Neural progenitor cell (in vitro differentiated cells): ENCODE measurements around the gene UACA. TPM values are rescaled to one million over a fixed set of nuclear protein-coding genes. Genes with fewer than 3 reads are reported as not detected.

Experiments used
- DNase-seq: peaks from one replicate; pipeline ENCODE4 v3.0.0-alpha.2; 2016; ENCODE audit warnings: low spot score
- H2AFZ ChIP-seq: fragments of 200-600 bp; sonication (generic); replicated peaks from 2 replicates; pipeline ENCODE4 v1.6.1; 2016; ENCODE audit warnings: antibody characterized with exemption
- H3F3A ChIP-seq: fragments of 200-600 bp; sonication (generic); 2 replicates; pipeline ENCODE4 v1.6.1; 2016; ENCODE audit warnings: antibody characterized with exemption, low read depth
- H3K27ac ChIP-seq: fragments of 200-600 bp; sonication (generic); 2 replicates; pipeline ENCODE4 v1.5.1; 2016; ENCODE audit warnings: mild to moderate bottlenecking
- H3K27me3 ChIP-seq: fragments of 200-600 bp; sonication (generic); 2 replicates; pipeline ENCODE4 v1.6.1; 2016; ENCODE audit warnings: mild to moderate bottlenecking, moderate library complexity
- H3K36me3 ChIP-seq: fragments of 200-600 bp; sonication (generic); 2 replicates; pipeline ENCODE4 v1.5.1; 2016
- H3K4me1 ChIP-seq: fragments of 200-600 bp; sonication (generic); 2 replicates; pipeline ENCODE4 v1.6.1; 2016; ENCODE audit warnings: mixed run types
- H3K4me2 ChIP-seq: fragments of 200-600 bp; sonication (generic); 2 replicates; pipeline ENCODE4 v1.6.1; 2016
- H3K4me3 ChIP-seq: fragments of 200-600 bp; sonication (generic); 2 replicates; pipeline ENCODE4 v1.5.1; 2016
- H3K79me2 ChIP-seq: fragments of 200-600 bp; sonication (generic); 2 replicates; pipeline ENCODE4 v1.6.1; 2016; ENCODE audit warnings: low read depth
- H3K9ac ChIP-seq: fragments of 200-600 bp; sonication (generic); 2 replicates; pipeline ENCODE4 v1.6.1; 2016
- H3K9me3 ChIP-seq: fragments of 200-600 bp; sonication (generic); 2 replicates; pipeline ENCODE4 v1.5.1; 2016; ENCODE audit warnings: low read depth
- H4K20me1 ChIP-seq: fragments of 200-600 bp; sonication (generic); 2 replicates; pipeline ENCODE4 v1.6.1; 2016; ENCODE audit warnings: low read depth
- H3K27ac Mint-ChIP-seq: 3 replicates; pipeline ENCODE4 v1.8.0; 2021; ENCODE audit warnings: mixed read lengths
- H3K27me3 Mint-ChIP-seq: 2 replicates; pipeline ENCODE4 v1.8.0; 2022; ENCODE audit warnings: low read depth, mild to moderate bottlenecking, inconsistent platforms, moderate library complexity, mixed read lengths; ENCODE audit not compliant: insufficient read depth
- H3K36me3 Mint-ChIP-seq: 3 replicates; pipeline ENCODE4 v1.8.0; 2021; ENCODE audit warnings: mixed read lengths
- H3K4me1 Mint-ChIP-seq: 3 replicates; pipeline ENCODE4 v1.8.0; 2021; ENCODE audit warnings: mixed read lengths
- H3K4me3 Mint-ChIP-seq: 3 replicates; pipeline ENCODE4 v1.8.0; 2021; ENCODE audit warnings: mild to moderate bottlenecking, moderate library complexity, mixed read lengths
- H3K9me3 Mint-ChIP-seq: 3 replicates; pipeline ENCODE4 v1.8.0; 2020; ENCODE audit warnings: mixed read lengths
- CTCF ChIP-seq: fragments of 200-600 bp; sonication (generic); IDR thresholded peaks from 2 replicates; pipeline ENCODE4 v1.5.1; 2017; ENCODE audit warnings: antibody characterized with exemption, mild to moderate bottlenecking
- EZH2 ChIP-seq: fragments of 200-600 bp; sonication (generic); IDR thresholded peaks from 2 replicates; pipeline ENCODE4 v1.6.1; 2017; ENCODE audit warnings: antibody characterized with exemption, mild to moderate bottlenecking, moderate library complexity
- EZH2phosphoT487 ChIP-seq: fragments of 200-600 bp; sonication (generic); IDR thresholded peaks from 2 replicates; pipeline ENCODE4 v1.6.1; 2017; ENCODE audit warnings: antibody characterized with exemption
- total RNA-seq: library from RNA; depleted of rRNA; stranded (reverse); fragments of >200 nt; gene quantifications from 2 replicates; pipeline ENCODE4 v1.2.3, GENCODE V29; 2015; ENCODE audit warnings: low replicate concordance

UACA gene
- total RNA-seq, 1 donor from 2014 or later, result 70.0 TPM

GRCh38 chr15:70707686-70708300, 55.6 kb downstream of the UACA start:
- peaks cover 29% of the 10 kb centered on the region for H3K4me1 ChIP-seq
- peaks cover 27% of the 10 kb centered on the region for H3K4me1 Mint-ChIP-seq

GRCh38 chr15:70704731-70705130, 58.6 kb downstream of the UACA start:
- Histone ChIP-seq H3K27me3 (no peaks in the 10 kb centered on the region), H3K79me2 (peaks cover 45% of the 10 kb centered on the region), H3K4me2 (no peak overlapping the region), H3K9me3 (no peaks in the 10 kb centered on the region), H3K36me3 (no peaks in the 10 kb centered on the region), H3K4me3 (no peak overlapping the region), H3K27ac (no peak overlapping the region), H4K20me1 (no peaks in the 10 kb centered on the region), H3F3A (no peaks in the 10 kb centered on the region), H3K9ac (no peak overlapping the region), H3K4me1 (peaks cover 50% of the 10 kb centered on the region), H2AFZ (no peak overlapping the region)
- Mint-ChIP-seq H3K4me3 (no peak overlapping the region), H3K9me3 (no peaks in the 10 kb centered on the region), H3K27ac (no peak overlapping the region), H3K27me3 (no peaks in the 10 kb centered on the region), H3K4me1 (peaks cover 47% of the 10 kb centered on the region), H3K36me3 (no peaks in the 10 kb centered on the region)
- TF ChIP-seq EZH2phosphoT487, result no peak
- TF ChIP-seq CTCF, result no peak
- TF ChIP-seq EZH2, result no peak
- DNase-seq, result no peak

More at GRCh38 chr15:70707686-70708300, 55.6 kb downstream of the UACA start:
- Mint-ChIP-seq H3K4me3 (no peak overlapping the region), H3K27me3 (no peaks in the 10 kb centered on the region), H3K36me3 (no peaks in the 10 kb centered on the region), H3K9me3 (no peaks in the 10 kb centered on the region), H3K27ac (no peak overlapping the region)
- no peak overlapping the region for H3K4me3 ChIP-seq
- TF ChIP-seq EZH2phosphoT487, result no peak
- no peak for TF ChIP-seq CTCF
- TF ChIP-seq EZH2, result no peak
- no peaks in the 10 kb centered on the region for H3K27me3 ChIP-seq
- H4K20me1 ChIP-seq, result no peaks in the 10 kb centered on the region
- H3F3A ChIP-seq, result no peaks in the 10 kb centered on the region
- DNase-seq, result no peak
- no peak overlapping the region for H3K27ac ChIP-seq
- H3K9ac ChIP-seq, result no peak overlapping the region
- H3K36me3 ChIP-seq, result no peaks in the 10 kb centered on the region
- no peaks in the 10 kb centered on the region for H3K9me3 ChIP-seq
- H2AFZ ChIP-seq, result no peak overlapping the region
- H3K4me2 ChIP-seq, result no peak overlapping the region
- H3K79me2 ChIP-seq, result peaks cover 37% of the 10 kb centered on the region

- peaks cover 51% of the 10 kb centered on the region for H3K4me1 Mint-ChIP-seq
- no peaks in the 10 kb centered on the region for H3K36me3 Mint-ChIP-seq
- Histone ChIP-seq H3K4me3 (no peak overlapping the region), H3K9ac (no peak overlapping the region), H3K79me2 (peaks cover 40% of the 10 kb centered on the region), H3K36me3 (no peaks in the 10 kb centered on the region), H2AFZ (no peak overlapping the region), H3K27me3 (no peaks in the 10 kb centered on the region), H3K4me1 (peaks cover 52% of the 10 kb centered on the region), H3K9me3 (no peaks in the 10 kb centered on the region), H3K4me2 (no peak overlapping the region), H3K27ac (no peak overlapping the region), H3F3A (no peaks in the 10 kb centered on the region), H4K20me1 (no peaks in the 10 kb centered on the region)
- TF ChIP-seq EZH2 (no peak), EZH2phosphoT487 (no peak), CTCF (no peak)
- no peaks in the 10 kb centered on the region for H3K27me3 Mint-ChIP-seq
- H3K27ac Mint-ChIP-seq, result no peak overlapping the region
- H3K9me3 Mint-ChIP-seq, result no peaks in the 10 kb centered on the region
- DNase-seq, result no peak
- H3K4me3 Mint-ChIP-seq, result no peak overlapping the region
These were observed 59.2 kb downstream of the UACA start for GRCh38 chr15:70704166-70704565.
